GM18951 (cell line): Measurements from ENCODE around the gene SEMA3D.

Source experiments
- POLR2A ChIP-seq: IDR thresholded peaks from 4 replicates; pipeline ENCODE4 v1.6.1; 2011; ENCODE audit warnings: mild to moderate bottlenecking; ENCODE audit not compliant: insufficient read length, insufficient read depth; ENCODE audit errors: extremely low read depth
- in situ Hi-C: fragments of 300-500 bp; cut with MboI; formaldehyde crosslinking; loops from one replicate; pipeline ENCODE4 v1.12.0; 2022; ENCODE audit warnings: low sequenced_read_pairs, mixed read lengths, inconsistent platforms; ENCODE audit not compliant: unreplicated experiment

SEMA3D gene

DNA sequence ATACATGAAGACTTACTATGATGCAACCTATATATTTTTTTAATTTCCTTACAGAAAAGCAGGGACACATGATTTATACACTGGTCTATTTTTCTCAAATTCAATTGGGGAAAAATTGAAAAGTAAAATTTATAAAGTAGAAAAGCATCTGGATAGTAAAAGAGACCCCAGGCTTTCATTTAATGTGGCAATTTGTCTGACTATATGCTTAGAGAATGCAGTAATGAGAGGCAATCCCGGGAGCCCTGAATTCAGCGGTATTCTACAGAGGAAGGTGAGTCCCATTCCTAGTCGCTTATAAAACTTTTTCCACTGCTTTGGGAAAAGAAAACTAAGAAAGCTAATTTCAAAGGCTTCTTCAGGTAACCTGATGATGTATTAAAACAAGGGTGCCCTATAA, 167.1 kb downstream of the SEMA3D start:
- no peak for TF ChIP-seq POLR2A
- in situ Hi-C loops, result loop anchor here (10.0 kb wide), 1 partner anchor 1045 kb away; no protein-coding TSS in a partner anchor

- no peak for TF ChIP-seq POLR2A
- in situ Hi-C loops, result no loop called here
Observed at GRCh38 chr7:85019176-85019575, 167.7 kb downstream of the SEMA3D start.

- in situ Hi-C loops, result no loop called here
Observed at GRCh38 chr7:85018498-85018897, 168.4 kb downstream of the SEMA3D start.

GRCh38 chr7:85016286-85016685, 170.6 kb downstream of the SEMA3D start:
- in situ Hi-C loops, result no loop called here
- no peak for TF ChIP-seq POLR2A

More at GRCh38 chr7:85018498-85018897, 168.4 kb downstream of the SEMA3D start:
- no peak for TF ChIP-seq POLR2A

DNA sequence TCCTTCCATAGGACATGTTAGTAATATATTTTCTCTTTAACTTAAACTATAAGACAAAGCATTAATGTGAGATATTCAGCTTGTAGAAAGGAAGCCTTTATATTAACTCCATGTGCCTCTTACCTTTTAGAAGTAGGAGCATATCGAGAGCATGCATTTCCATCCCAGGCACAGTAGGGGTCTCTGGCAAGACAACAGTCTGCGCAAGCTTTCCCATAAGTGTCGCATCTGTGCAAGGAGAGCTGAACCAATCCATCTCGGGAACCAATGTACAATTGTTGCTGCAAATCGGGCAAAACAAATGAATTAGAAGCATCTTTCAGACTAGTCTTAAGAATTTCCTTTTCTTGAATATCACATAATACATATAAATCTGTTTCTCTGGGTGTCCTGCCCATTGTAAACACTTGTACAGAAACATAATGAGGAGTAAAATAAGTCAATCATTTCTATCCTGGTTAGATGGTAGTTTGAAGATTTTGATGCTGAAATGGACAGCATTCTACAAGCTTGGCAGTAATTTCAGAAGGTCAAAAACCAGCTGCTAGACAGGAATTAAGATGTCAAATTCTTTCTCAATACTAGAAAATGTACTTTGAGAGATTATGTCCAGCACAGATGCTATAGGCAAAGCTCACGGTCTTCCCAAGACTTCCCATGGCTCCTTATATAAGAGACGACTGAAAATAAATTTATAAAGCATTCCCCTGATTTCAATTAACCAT, 171.8 kb downstream of the SEMA3D start:
- in situ Hi-C loops, result no loop called here
- no peak for TF ChIP-seq POLR2A

GRCh38 chr7:85011127-85011526, 175.7 kb downstream of the SEMA3D start:
- in situ Hi-C loops, result no loop called here
- no peak for TF ChIP-seq POLR2A

DNA sequence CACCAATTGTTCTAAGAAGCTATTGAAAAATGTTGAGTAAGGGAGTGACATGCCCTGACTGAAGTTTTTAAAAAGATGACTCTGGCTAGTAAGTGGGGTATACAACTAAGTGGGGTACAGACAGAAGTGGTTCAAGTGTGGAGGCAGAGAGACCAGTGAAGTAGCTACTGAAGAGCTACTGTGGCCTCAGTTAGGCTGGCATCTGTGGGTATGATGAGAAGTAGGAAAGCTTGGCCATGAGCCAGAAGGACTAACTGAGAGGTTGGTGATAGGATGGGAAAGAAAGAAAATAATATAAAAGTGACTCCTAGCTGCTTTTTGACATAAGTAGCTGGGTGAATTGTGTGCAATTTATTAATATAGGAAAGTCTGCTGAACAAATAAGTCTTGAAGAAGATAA, 176.6 kb downstream of the SEMA3D start:
- TF ChIP-seq POLR2A, result no peak
- in situ Hi-C loops, result no loop called here

DNA sequence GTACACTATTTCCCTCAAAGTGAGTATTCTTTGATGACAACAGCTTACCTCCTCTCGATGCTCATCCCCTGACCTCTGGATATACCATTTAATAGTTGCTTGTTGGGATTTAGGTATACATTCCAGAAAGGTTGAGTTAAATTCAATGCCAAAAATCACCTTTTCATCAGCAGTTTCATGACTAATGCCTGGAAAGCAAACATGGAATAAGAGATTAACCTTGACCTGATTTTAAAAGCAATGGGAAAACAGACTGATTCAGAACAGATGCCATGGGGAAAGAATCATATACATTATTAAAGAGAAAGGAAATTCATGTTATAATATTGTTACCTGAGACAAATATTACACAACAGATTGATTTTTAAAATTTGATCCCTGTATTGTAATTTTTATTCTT, 180.1 kb downstream of the SEMA3D start:
- no peak for TF ChIP-seq POLR2A
- in situ Hi-C loops, result no loop called here

- in situ Hi-C loops, result no loop called here
- TF ChIP-seq POLR2A, result no peak
Observed at GRCh38 chr7:85004402-85004801, 182.5 kb downstream of the SEMA3D start.

DNA sequence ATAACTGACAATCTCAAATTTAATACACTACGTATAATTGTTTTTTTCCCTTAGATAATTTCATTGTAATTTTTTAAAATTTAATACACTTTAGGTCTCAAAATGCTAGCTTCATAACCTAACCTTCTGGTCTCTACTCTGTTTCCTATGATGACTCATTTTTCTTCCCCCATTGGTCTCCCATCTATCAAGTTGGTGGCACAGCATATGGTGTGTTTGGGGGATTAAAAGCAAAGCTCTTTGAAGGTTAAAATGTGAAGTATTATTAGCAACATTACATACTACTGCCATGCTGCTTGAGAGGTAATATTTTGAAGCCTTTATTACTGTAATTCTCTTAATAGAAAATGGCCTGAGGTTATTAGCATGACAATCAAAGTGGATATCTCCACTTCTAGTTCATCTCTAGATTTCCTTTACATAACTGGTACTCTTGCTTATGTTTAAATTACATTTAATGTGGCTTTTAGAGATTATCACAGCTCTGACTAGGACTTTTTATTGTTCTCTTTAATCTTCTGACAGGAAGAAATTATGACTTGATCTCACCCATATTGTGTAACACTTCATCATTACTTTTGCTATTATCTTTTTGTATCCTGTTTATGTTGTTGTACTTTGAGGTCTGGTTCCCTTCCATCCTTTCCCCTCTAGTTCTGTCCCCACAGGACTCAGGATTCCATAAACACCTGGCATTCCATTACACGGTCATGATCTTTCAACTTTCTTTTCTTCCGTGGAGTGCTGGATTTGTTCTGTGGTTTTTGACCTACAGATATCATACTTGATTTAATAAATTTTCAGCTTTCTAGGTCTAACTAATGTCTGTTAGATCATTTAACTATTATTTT, 185.1 kb downstream of the SEMA3D start:
- TF ChIP-seq POLR2A, result no peak
- in situ Hi-C loops, result no loop called here

DNA sequence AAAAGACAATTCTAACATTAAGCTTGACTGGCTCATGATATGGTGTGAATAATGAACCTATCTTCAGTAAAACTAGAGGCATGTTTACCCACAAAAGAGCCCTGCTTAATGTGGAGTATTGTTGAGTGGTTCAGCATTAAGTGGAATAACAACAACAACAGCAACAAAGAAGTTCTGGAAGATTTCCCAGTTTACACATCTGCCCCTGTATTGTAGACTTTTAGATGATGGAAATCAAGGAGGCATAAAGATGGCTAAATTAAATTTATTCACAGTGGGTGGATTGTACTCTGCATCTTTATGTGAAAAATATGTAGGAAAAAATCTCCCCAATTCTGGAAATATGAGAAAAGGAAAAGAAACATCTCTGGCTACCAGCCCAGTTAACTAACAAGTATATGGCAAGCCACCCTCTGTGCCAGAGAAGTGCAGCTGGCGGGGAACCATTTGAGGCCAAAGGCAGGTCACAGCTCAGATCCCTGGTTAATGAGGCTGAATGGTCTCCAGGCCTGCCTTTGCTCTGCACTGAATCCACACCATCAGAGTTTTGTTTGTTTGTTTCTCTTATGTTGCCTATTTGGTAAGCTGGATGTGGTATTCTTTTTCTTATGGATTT, 186.0 kb downstream of the SEMA3D start:
- TF ChIP-seq POLR2A, result no peak
- in situ Hi-C loops, result no loop called here

- TF ChIP-seq POLR2A, result no peak
- in situ Hi-C loops, result no loop called here
Observed at GRCh38 chr7:84999450-84999849, 187.4 kb downstream of the SEMA3D start.

- TF ChIP-seq POLR2A, result no peak
- in situ Hi-C loops, result no loop called here
Observed at GRCh38 chr7:84998665-84999064, 188.2 kb downstream of the SEMA3D start.
